ENCODE measurements around the gene RFPL3. TPM values are rescaled to one million over a fixed set of nuclear protein-coding genes. Genes with fewer than 3 reads are reported as not detected.

The RFPL3 gene
- total and polyA plus RNA-seq, 10 of the 15 experiments (the other 5 are each of a cell fraction or from before 2014, with no cell fraction given) = not detected

GRCh38 chr22:32333769-32334659, 23.7 kb upstream of the RFPL3 start (continued):
- no peak for TF ChIP-seq ELK1 (IDR thresholded peaks at IDR 0.05; ENCODE audit: low read depth, low read length)

- RAD21 ChIA-PET (ENCODE audit: unreplicated experiment) = no interaction called here
- no peaks in the 10 kb centered on the region for H3K36me3 ChIP-seq (ENCODE audit: control insufficient read depth in 2 of 2, insufficient read depth in 2 of 2, low read length in 1 of 2)
- H3K4me2 ChIP-seq (ENCODE audit: control insufficient read depth, insufficient read depth) = no peak overlapping the region
- H2AFZ ChIP-seq (ENCODE audit: control insufficient read depth, low read depth, low read length) = no peak overlapping the region
- no peak overlapping the region for H3K27ac ChIP-seq (ENCODE audit: control insufficient read depth, insufficient read depth)
- FAIRE-seq = no peak
- intact Hi-C loops (cut with micrococcal nuclease; ENCODE audit: unreplicated experiment) = no loop called here
- H3K9me3 ChIP-seq (replicated peaks; ENCODE audit: control insufficient read depth, insufficient read depth, low read length) = no peaks in the 10 kb centered on the region
- no peaks in the 10 kb centered on the region for H4K20me1 ChIP-seq (ENCODE audit: control insufficient read depth, insufficient read depth)
- H3K27me3 ChIP-seq (replicated peaks in 1 of 2; ENCODE audit: control insufficient read depth in 2 of 2, insufficient read depth in 2 of 2, low read length in 1 of 2) = no peaks in the 10 kb centered on the region; a peak in 1 of 4 replicates
- 22% methylated on average over 17 of the region's 17 CpGs for WGBS (ENCODE audit: insufficient coverage, insufficient replicate concordance, low lambda C conversion rate, missing lambda C conversion rate)
- no peaks in the 10 kb centered on the region for H3K4me1 ChIP-seq (ENCODE audit: control insufficient read depth, insufficient read depth, low read length)
- POLR2A ChIA-PET = no interaction called here
- no peak overlapping the region for H3K9ac ChIP-seq (ENCODE audit: control insufficient read depth, insufficient read depth, low read length)
- SMC1A ChIA-PET (ENCODE audit: uncharacterized antibody, unreplicated experiment) = interaction anchor here (1.1 kb wide), 1 partner anchor 139 kb away, joined by 3 read pairs; no protein-coding TSS in a partner anchor
- BruUV-seq (replicated peaks) = no TSS peak
- in situ Hi-C loops (cut with MboI) = no loop called here
- no peak for DNase-seq (ENCODE audit: low read depth, low spot score)
- TF ChIP-seq RFX5 (IDR thresholded peaks at IDR 0.05; ENCODE audit: low read depth, low read length) = no peak
- no peak for TF ChIP-seq FOS (IDR thresholded peaks at IDR 0.05; ENCODE audit: borderline replicate concordance, extremely low read depth, insufficient read length)
- TF ChIP-seq SREBF1 (IDR thresholded peaks at IDR 0.05; ENCODE audit: low read length) = no peak
- no peak for TF ChIP-seq TCF12 (IDR thresholded peaks at IDR 0.05; ENCODE audit: low read depth, low read length)
- no peak for TF ChIP-seq ZNF274 (IDR thresholded peaks at IDR 0.05; ENCODE audit: insufficient read depth, insufficient read length)
- no peak for TF ChIP-seq EGR1 (IDR thresholded peaks at IDR 0.05; ENCODE audit: borderline replicate concordance in 1 of 2, low read depth in 2 of 2, low read length in 2 of 2)
- H3K79me2 ChIP-seq (ENCODE audit: control insufficient read depth, insufficient read depth, low read length) = no peaks in the 10 kb centered on the region
- no peak for ATAC-seq
- H3K4me3 ChIP-seq = no peak overlapping the region
- CTCF ChIA-PET = interaction anchor here (1.1 kb wide), 1 partner anchor 134 kb away, joined by 3 read pairs; no protein-coding TSS in a partner anchor
These were observed 22.9 kb upstream of the RFPL3 start for GRCh38 chr22:32334660-32335365.

Data from GM12878 (cell line).